NCI-H146 (cell line): Measurements from ENCODE around the gene GRK1.

Experiments used
- DNase-seq: peaks from one replicate; lab custom pipeline; 2025; lab: John Stamatoyannopoulos, UW

The GRK1 gene

GRCh38 chr13:113729187-113730019 is 62.4 kb downstream of the GRK1 start:
- no peak for DNase-seq

GRCh38 chr13:113730258-113730691 is 63.3 kb downstream of the GRK1 start:
- no peak for DNase-seq

GRCh38 chr13:113730831-113731191 is 63.8 kb downstream of the GRK1 start:
- DNase-seq = no peak

- DNase-seq = no peak
Observed at GRCh38 chr13:113731192-113732175, 64.5 kb downstream of the GRK1 start.

GRCh38 chr13:113732176-113732960 is 65.3 kb downstream of the GRK1 start:
- no peak for DNase-seq

GRCh38 chr13:113732961-113733950 is 66.2 kb downstream of the GRK1 start:
- DNase-seq = no peak

- no peak for DNase-seq
Observed at GRCh38 chr13:113734099-113734825, 67.2 kb downstream of the GRK1 start.

GRCh38 chr13:113734826-113735125 is 67.8 kb downstream of the GRK1 start:
- DNase-seq = no peak

GRCh38 chr13:113735194-113735593 is 68.2 kb downstream of the GRK1 start:
- no peak for DNase-seq

GRCh38 chr13:113735750-113736149 is 68.7 kb downstream of the GRK1 start:
- no peak for DNase-seq

- no peak for DNase-seq
Observed at GRCh38 chr13:113736258-113736731, 69.3 kb downstream of the GRK1 start.

GRCh38 chr13:113737803-113738202 is 70.8 kb downstream of the GRK1 start:
- no peak for DNase-seq

- DNase-seq = no peak
Observed at GRCh38 chr13:113739527-113740285, 72.7 kb downstream of the GRK1 start.

GRCh38 chr13:113740286-113740556 is 73.2 kb downstream of the GRK1 start:
- no peak for DNase-seq

- DNase-seq = no peak
Observed at GRCh38 chr13:113740661-113741060, 73.6 kb downstream of the GRK1 start.

- no peak for DNase-seq
Observed at GRCh38 chr13:113741191-113741668, 74.2 kb downstream of the GRK1 start.

GRCh38 chr13:113742000-113742441 is 75.0 kb downstream of the GRK1 start:
- DNase-seq = no peak

- no peak for DNase-seq
Observed at GRCh38 chr13:113742445-113743120, 75.6 kb downstream of the GRK1 start.
